GM08714 (cell line): Measurements from ENCODE around the gene RCAN2.

Experiments used
- H3K4me3 ChIP-seq: fragments of 200-500 bp; sonication (Bioruptor generic); 2 replicates; pipeline ENCODE4 v1.5.1; 2014; ENCODE audit warnings: mild to moderate bottlenecking, low read length, inconsistent platforms
- ZNF274 ChIP-seq: IDR thresholded peaks from 2 replicates; pipeline ENCODE4 v1.6.1; 2012; ENCODE audit warnings: mild to moderate bottlenecking, low read depth, low read length

RCAN2 gene

DNA sequence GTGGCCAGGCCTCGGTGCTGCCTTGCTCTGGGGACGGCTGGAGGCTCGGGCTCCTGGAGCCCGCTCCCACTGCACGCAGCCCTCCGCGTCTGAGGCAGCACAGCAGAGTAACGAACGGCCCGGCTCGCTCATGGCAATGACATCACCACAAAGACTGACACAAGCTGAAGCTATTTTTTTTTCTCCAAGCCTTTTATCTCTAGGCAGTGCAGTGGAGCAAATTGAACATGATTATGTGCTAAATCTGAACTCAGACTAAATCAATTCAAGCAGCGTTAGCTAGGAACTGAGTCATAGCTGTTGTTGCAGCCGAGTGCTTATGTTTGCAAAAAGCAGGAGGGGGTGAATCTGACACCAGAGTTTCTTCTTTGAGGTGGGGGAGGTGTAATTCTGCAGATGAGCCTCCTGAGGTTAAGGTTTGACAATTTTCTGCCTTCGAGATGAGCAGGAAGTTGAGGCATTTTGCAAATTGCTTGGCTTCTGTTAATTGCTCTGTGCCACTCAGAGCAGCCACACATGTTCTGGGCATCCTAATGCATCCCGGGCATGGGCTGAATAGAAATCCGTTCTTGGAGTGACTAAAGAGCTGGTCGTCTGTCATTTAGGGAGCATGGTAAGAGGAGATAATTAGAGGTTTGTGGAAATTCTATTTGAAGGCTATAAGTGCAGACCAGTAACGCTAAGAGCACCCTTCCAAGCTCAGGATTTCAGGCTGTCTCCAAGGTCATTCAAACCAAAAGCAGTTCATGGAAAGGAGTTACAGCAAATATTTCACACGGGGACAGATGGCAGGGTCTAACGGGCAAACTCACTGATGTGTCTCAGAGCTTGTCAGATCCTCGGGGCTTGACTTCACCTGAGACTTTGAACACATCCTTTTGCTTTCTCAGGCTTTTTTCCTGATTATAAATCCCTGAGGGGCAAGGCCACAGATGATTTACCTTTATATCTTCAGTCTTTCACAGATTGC is 165.4 kb downstream of the RCAN2 start:
- no peak overlapping the region for H3K4me3 ChIP-seq
- no peak for TF ChIP-seq ZNF274

DNA sequence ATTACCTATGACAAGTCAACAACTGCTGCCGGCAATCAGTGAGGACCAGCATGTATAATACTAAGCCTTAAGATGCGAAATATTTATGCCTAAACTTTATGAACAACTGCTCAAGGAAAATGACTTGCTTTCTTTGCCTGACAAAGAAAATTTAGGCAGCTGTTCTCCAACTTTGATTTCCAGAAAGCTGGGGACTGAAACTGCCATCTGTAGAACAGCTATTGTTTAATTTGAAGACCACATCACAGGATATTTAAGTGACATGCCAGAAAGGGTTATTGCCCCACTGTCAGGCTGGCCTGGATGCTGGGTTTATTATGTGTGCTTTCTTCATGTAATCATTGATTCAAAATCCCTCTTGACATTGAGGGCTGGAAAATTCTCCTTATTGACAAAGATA is 166.5 kb downstream of the RCAN2 start:
- no peak overlapping the region for H3K4me3 ChIP-seq
- no peak for TF ChIP-seq ZNF274

DNA sequence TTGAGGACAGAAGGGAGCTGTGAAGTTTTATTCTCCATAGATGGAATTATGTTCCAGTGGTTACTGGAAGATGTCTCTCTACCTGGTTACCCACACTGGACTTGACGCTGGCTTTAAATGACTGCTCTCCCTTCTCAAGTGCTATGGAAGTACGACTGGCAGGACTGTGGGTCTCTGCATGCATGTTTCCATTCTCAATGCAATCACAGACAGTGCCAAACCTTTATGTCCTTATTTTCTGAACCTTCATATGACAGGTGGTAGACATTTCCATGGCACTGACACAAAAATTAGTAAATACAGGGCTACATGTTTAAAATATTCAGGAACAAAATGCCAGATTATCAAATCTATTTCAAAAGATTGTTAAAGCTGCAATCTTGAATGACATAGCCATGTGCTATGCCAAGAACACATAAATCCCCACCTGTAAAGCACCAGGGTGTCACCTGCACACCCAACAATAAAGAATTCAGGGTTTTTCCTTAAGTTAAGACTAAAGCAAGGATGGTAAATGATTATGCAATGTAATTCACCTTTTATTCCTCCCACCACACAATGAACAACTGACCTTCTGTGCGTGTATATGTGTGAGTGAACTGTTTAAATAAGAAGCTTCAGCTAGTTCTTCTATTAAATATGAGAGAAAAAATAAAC is 167.2 kb downstream of the RCAN2 start:
- no peak overlapping the region for H3K4me3 ChIP-seq
- TF ChIP-seq ZNF274: no peak

DNA sequence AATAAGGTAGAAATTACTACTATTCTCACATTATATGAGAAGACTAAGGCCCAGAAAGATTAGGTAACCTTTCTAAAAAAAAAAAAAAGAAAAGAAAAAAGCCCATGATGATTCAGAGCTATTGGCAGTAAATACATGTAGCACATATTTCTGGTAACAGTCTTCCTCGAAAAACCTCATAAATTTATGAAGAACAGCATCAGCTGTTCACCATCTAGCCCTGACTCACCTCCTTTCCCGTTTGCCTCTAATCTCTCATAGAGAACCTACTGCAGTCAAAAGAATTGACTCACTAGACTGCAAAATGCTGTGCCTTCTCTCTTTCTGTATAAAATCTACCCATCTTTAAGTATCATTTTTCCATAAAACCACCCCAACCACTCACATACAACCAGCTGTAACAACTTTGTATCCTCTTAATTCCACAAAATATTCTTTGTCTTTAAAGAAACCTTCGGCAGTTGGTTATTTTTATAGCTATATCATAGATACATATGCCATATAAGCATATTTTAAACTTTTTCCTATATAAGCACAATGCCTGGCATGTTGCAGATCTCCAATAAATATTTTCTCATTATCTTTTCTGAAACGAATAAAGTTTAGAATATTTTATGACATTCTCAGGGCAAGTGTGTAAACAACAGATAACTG is 167.8 kb downstream of the RCAN2 start:
- TF ChIP-seq ZNF274: no peak
- H3K4me3 ChIP-seq: no peak overlapping the region

DNA sequence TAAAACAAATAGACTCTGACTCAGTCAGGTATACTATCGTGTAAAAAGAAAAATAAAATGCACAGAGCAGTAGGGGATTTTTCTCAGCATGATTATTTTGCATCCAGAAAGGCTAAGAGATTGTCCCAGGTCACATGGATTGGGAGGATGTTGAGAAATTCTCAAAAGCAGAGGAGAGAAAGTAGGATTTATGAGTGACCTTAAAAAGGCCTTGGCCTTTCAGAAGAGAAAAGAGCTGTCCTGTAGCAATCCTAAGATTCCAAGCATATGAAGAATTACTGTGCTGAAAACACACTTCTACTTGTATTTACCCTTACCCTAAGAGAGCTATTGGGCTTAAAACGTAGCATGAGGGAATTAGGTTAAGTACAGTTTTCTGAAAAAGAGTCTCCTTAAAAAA is 170.7 kb downstream of the RCAN2 start:
- TF ChIP-seq ZNF274: no peak
- no peak overlapping the region for H3K4me3 ChIP-seq

DNA sequence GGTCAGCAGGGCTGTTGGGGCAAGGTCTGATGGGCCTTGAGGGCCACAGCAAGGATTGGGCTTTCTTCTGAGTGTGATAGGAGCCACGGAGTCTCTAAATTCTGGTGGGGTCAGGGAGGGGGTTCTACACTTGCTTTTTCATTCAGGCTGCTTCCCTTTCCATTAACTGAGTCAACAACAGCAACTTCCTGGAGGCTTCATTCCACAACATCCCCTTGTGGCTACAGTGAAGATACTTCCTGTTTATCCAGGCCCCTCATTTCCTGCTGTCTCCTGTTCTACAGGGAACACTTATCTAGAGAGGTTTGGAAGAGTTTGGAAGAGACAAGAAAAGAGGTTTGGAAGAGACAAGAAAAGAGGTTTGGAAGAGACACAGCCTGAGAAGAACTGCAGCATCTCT is 175.7 kb downstream of the RCAN2 start:
- no peak overlapping the region for H3K4me3 ChIP-seq
- TF ChIP-seq ZNF274: no peak

DNA sequence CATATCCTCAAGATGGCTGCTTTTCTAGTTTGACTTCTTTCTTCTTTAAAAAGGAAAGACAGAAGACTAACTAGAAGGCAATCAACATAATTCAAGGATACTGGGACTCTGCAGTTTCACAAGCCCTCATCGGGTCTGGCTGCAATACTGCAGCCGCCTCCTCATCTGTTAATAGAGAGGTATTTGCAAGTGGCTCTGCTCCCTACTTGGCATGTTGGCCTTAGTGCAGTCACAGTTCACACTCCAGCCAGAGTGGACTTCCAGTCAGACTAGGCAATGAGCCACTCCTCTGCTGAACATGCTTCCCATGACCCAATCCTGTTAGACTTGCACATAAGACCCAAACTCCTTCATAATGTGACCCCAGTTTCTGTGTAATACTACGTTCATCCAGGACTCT is 178.6 kb downstream of the RCAN2 start:
- H3K4me3 ChIP-seq: no peak overlapping the region
- TF ChIP-seq ZNF274: no peak

DNA sequence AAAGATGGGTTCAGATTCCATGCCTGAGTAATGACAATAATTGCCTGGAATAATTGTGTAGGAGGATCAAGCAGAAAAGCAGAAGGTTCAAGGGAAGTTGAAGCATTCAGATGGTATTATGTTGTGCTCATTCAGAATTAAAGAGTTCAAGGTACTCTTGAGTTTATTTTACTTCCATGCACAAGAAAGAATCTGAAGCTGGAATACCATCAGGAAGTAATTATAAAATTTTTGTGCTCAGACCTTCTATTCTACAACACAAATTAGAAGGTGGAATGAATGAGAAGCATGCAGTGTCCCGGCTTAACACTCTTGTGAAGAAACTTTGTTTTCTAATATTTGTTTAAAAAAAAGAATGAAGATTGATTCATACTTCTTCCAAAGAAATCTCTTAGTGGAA is 181.1 kb downstream of the RCAN2 start:
- no peak for TF ChIP-seq ZNF274
- no peak overlapping the region for H3K4me3 ChIP-seq

DNA sequence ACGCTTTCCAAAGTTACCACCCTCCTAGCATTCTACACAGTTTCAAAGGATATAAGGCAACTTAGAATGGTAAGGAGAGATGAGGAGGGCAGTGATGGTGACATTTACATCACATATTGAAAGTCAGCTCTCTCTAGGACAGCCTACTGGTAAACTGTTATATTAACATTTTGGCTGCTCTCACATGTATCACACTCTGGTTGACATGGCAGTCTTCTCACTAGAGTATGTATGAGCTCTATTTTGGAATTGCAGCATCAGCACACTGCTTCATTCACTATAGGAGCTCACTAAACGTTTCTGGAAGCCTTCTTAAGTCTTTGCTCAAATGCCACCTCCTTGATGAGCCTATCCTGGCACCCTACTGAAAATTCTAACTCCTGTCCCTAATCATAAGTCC is 184.8 kb downstream of the RCAN2 start:
- H3K4me3 ChIP-seq: no peak overlapping the region
- no peak for TF ChIP-seq ZNF274

DNA sequence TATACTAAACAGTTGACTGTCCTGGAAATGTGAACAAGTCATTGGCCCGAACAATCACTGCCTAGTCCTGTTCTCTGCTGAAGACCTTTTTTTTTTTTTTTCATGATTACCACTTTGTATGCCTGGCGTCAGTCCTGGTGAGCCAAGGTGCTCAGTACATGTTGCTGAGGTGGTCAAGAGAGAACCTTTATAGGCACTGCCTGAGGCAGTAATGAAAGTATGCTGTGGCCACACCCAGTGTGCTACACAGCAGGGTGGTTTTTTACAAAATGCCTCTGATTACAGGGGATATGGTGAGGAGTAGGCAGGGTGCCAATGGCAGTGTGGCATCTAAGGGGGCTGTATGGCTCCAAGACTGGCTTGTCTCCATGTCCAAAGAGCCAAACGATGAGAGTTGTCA is 185.4 kb downstream of the RCAN2 start:
- TF ChIP-seq ZNF274: no peak
- no peak overlapping the region for H3K4me3 ChIP-seq

DNA sequence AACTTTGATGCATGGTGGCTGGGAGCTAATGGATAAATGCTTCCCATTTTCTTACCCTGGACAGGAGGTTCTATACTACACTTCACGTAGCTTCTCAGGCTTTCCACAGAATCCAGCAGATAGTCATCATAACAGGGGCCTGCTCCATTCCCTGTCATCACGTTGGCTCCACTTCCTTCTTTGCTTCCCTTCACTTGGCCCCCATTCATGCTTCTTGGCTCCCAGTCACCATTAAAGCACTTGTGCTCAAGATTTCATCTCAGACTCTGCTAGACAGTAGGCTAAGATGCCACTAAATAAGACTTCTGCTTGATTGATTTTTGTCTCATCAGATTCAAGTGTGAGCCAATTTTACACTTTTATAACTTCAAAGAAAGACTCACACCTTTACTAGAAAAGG is 186.0 kb downstream of the RCAN2 start:
- TF ChIP-seq ZNF274: no peak
- no peak overlapping the region for H3K4me3 ChIP-seq

DNA sequence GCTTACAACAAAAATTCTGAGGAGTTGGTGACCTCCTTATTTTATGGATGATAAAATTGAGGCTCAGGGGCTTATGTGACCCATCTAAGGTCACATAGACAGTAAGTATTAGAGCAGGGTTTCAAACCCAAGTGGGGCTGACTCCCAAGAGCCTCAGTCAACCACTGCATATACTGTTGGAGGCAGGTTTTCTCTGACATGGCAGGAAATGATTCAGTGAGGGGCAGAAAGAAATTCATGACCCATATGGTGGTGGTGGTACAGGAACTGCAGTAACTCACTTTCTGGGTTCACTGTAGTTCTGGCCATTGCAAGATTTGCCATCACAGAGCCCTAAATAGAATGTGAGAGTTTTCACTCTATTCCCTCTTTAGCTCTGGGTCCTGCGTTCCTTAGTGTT is 188.4 kb downstream of the RCAN2 start:
- no peak overlapping the region for H3K4me3 ChIP-seq
- TF ChIP-seq ZNF274: no peak

DNA sequence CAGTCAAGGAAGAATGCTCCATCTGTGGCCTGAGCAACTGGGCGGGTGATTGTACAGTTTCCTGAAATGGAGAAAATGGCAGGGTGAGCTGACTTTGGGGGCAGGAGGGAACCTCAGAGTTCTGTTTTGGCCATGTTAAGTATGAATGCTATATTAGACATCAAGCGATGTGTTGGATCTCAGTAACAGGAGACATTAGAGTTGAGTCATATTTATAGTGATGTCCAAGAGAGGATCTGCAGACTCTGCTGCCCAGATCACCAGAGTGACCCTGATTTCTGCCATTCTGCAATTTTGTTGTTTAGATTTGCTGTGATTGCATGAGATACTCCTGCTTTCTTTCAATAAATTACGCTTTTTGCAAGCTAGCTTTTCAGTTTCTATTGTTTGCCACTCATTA is 189.1 kb downstream of the RCAN2 start:
- no peak overlapping the region for H3K4me3 ChIP-seq
- no peak for TF ChIP-seq ZNF274

DNA sequence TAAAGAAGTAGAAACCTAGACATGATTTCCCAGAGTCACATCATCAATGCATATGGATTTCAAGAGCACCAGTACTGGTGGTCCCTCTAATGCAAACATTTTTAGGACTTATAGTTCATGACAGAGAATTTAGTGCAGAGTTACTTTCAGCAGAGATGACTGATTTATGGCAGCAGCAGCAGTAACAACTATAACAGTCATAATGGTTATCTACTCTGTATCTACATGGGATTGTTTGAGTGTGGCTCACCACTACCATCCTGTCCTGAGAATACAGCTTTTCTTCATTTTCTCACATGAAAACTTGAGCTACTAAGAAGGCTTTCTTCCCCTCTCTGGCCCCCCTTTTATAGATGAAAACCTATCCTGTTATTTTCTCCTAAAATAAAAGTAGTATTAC is 192.0 kb downstream of the RCAN2 start:
- H3K4me3 ChIP-seq: no peak overlapping the region
- no peak for TF ChIP-seq ZNF274

DNA sequence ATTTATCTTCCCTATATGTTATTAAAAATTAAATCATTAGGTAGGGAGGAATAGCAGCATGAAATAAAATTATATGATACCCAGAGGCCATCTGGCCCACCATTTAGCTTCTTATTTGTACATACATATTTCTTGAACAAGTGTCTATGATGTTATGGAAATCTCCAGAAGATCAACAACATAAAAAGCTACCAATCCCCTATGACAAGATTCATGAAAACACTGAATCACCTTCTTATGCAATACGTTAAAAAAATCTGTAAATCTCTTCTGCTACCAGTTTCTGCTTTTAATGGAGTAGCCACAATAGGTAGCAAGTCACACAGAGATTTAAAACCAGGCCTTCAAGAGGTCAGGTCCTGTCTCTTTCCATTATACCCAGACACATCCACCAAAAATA is 194.7 kb downstream of the RCAN2 start:
- no peak for TF ChIP-seq ZNF274
- no peak overlapping the region for H3K4me3 ChIP-seq
